Thoracic aorta (tissue), 2 donors: ENCODE results near the gene CHST13. TPM values are rescaled to one million over a fixed set of nuclear protein-coding genes. Genes with fewer than 3 reads are reported as not detected.

Experiments
- ATAC-seq: fragments of 150-250 bp; one replicate; pipeline ENCODE4 v1.8.0; 2017; ENCODE audit warnings: low read depth; ENCODE audit not compliant: insufficient number of reproducible peaks, low FRiP score
- DNase-seq: peaks from one replicate; pipeline ENCODE4 v3.0.0-alpha.2; 2020; ENCODE audit warnings: low spot score
- H3K27ac ChIP-seq, 2 donors: fragments of 200-600 bp; sonication (generic); 1 replicate in 1 of 2; 2 replicates in 1 of 2; pipeline ENCODE4 v1.5.1; 2016; ENCODE audit warnings: mild to moderate bottlenecking in 2 of 2, moderate library complexity in 2 of 2
- H3K27me3 ChIP-seq: fragments of 200-600 bp; sonication (generic); replicated peaks from 2 replicates; pipeline ENCODE4 v1.6.0; 2016; ENCODE audit warnings: mild to moderate bottlenecking; ENCODE audit not compliant: insufficient read depth
- H3K36me3 ChIP-seq: fragments of 200-600 bp; sonication (generic); one replicate; pipeline ENCODE4 v1.5.1; 2016
- H3K4me1 ChIP-seq, 2 donors: fragments of 200-600 bp; sonication (generic); 1 replicate in 1 of 2; 2 replicates in 1 of 2; pipeline versions ENCODE4 v1.5.1 to v1.6.0; 2016; ENCODE audit warnings: low read depth in 2 of 2, mild to moderate bottlenecking in 1 of 2; ENCODE audit not compliant: control insufficient read depth in 1 of 2
- H3K4me3 ChIP-seq: fragments of 200-600 bp; sonication (generic); 2 replicates; pipeline ENCODE4 v1.5.1; 2016; ENCODE audit warnings: mild to moderate bottlenecking
- H3K9me3 ChIP-seq: fragments of 200-600 bp; sonication (generic); 2 replicates; pipeline ENCODE4 v1.5.1; 2016
- CTCF ChIP-seq: fragments of 200-600 bp; sonication (generic); IDR thresholded peaks from one replicate; pipeline ENCODE4 v1.5.1; 2019; ENCODE audit warnings: antibody characterized with exemption
- total RNA-seq, 2 donors: library from RNA; depleted of rRNA; stranded (reverse); fragments of >200 nt; gene quantifications; one replicate each; pipeline versions ENCODE4 v1.1.0 to v1.2.3, GENCODE V29; 2016

Gene CHST13
- total RNA-seq, 2 donors from 2014 or later, result not detected

GRCh38 chr3:126494204-126494969 lies 29.6 kb upstream of the CHST13 start:
- no peaks in the 10 kb centered on the region for H3K27me3 ChIP-seq
- H3K27ac ChIP-seq, result no peak overlapping the region
- ATAC-seq, result no peak
- no peaks in the 10 kb centered on the region for H3K9me3 ChIP-seq
- no peaks in the 10 kb centered on the region for H3K4me1 ChIP-seq
- no peak for TF ChIP-seq CTCF
- no peak overlapping the region for H3K4me3 ChIP-seq
- DNase-seq, result no peak
- H3K36me3 ChIP-seq, result no peaks in the 10 kb centered on the region

GRCh38 chr3:126494970-126495230 lies 29.1 kb upstream of the CHST13 start:
- Histone ChIP-seq H3K9me3 (no peaks in the 10 kb centered on the region), H3K4me1 (no peaks in the 10 kb centered on the region), H3K36me3 (no peaks in the 10 kb centered on the region), H3K27ac (no peak overlapping the region), H3K4me3 (no peak overlapping the region), H3K27me3 (no peaks in the 10 kb centered on the region)
- ATAC-seq (no peak), DNase-seq (no peak)
- no peak for TF ChIP-seq CTCF

GRCh38 chr3:126495786-126496185 lies 28.2 kb upstream of the CHST13 start:
- no peak for DNase-seq
- Histone ChIP-seq H3K27me3 (no peaks in the 10 kb centered on the region), H3K36me3 (no peaks in the 10 kb centered on the region), H3K9me3 (no peaks in the 10 kb centered on the region), H3K4me3 (no peak overlapping the region), H3K4me1 (no peaks in the 10 kb centered on the region), H3K27ac (no peak overlapping the region)
- no peak for ATAC-seq
- TF ChIP-seq CTCF, result no peak

- Histone ChIP-seq H3K4me1 (no peaks in the 10 kb centered on the region), H3K27me3 (no peaks in the 10 kb centered on the region), H3K4me3 (no peak overlapping the region), H3K9me3 (no peaks in the 10 kb centered on the region), H3K27ac (no peak overlapping the region), H3K36me3 (no peaks in the 10 kb centered on the region)
- DNase-seq (no peak), ATAC-seq (no peak)
- no peak for TF ChIP-seq CTCF
Measured at GRCh38 chr3:126496894-126497850, 26.8 kb upstream of the CHST13 start.

- no peak for TF ChIP-seq CTCF
- Histone ChIP-seq H3K4me3 (no peak overlapping the region), H3K27me3 (no peaks in the 10 kb centered on the region), H3K27ac (no peak overlapping the region), H3K4me1 (no peaks in the 10 kb centered on the region), H3K36me3 (no peaks in the 10 kb centered on the region), H3K9me3 (no peaks in the 10 kb centered on the region)
- ATAC-seq, result no peak
- DNase-seq, result no peak
Measured at GRCh38 chr3:126497956-126498355, 26.0 kb upstream of the CHST13 start.
